Suppressor macrophage (primary cell): ENCODE results near the gene ABCB11.
"Not testable (repeated sequence)": the region's sequence is repeated elsewhere in the genome, so short reads cannot be mapped to it uniquely, and the experiment has no call there.

Experiments used
- DNase-seq, 4 experiments: peaks; one replicate each; pipeline ENCODE4 v3.0.0-alpha.2; 2020 to 2022

The ABCB11 gene

DNA sequence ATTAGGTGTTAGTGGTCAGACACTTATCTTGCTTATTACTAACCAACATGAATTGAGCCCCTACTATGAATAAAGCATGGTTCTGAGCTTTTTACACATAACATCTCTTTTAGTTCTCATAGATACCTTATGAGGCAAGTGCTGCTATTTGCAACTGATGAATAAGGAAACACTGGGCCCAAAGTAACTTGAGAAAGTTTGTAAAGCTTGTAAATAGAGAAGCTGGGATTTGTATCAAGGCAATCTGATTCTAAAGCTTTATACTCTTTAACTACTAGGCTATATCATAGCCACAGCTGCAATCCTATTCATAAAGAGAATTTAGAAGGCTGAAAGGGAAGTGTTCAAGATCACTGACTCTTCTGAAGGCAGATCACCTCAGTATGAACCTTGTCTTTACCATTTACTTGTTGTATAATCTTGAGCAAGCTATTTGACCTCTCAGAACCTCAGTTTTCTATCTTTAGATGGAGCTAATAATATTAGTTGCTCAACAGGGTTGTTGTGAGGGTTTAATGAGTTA is 60.4 kb downstream of the ABCB11 start:
- peak; percentile 17 to 73 (median 46) for DNase-seq

- DNase-seq: peak in 2 of 4 experiments; percentile 20 to 34
Measured at GRCh38 chr2:168969865-168970264, 61.3 kb downstream of the ABCB11 start.

DNA sequence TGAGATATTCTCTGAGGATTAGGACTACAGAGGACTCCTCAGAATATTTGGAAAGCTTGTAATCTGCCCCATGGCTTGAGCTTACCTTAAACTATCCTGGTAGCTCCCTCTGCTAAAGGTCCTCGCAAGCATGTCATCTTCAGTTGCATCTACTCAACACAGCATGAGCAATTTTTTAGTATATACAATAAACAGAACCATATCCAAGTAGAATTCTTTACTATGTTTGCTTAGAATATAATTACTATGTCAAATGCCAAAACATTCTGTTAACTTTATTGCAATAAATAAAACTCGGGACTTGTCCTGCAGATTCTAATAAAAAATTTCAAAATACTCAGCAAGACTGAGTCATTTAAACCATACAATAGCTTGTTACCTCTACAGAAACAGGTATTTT is 62.8 kb downstream of the ABCB11 start:
- no peak for DNase-seq

DNA sequence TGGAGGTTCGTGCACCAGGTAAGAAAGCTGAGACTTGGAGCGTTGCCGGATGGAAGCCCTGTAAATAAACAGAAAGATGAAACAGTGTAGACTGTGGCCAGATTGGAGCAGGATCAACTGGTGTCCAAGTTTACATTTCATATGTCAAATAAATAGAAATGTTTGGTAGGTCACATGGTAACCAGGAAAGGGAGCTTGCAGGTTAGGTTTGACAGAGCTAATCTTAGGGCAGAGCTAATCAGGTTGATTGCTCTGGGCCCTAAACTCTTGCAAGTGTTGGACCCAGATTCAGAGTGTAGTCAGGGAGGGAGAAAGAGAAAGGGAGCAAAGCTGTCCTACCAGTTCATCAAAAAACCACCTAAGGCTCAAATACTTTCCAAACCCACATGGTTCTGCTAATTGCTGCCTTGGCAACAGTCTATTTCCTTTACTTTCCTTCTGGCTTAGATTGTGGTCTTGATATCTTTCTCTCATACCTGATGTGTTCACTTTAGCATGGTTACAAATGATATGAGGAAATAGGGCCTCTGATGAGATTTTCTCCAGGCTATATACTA is 66.8 kb downstream of the ABCB11 start:
- no peak for DNase-seq

DNA sequence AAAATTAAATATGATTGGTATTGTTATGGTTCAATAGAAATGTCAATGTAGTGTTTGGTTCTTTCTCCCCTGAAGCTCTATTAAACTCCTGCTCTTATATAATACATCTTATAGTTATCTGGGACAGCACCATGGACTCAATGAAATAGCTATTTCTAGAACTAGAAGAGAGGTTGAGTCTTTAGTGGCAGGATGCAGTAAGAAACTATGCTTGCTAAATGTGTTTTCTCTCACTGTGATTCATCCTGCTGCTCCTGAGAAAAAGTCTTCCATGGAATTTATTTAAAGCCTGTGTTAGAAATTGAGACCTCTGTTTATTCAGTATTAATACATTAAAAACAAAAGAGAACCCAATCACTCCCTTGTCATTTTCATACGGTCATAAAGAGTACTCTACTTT is 68.5 kb downstream of the ABCB11 start:
- no peak for DNase-seq

DNA sequence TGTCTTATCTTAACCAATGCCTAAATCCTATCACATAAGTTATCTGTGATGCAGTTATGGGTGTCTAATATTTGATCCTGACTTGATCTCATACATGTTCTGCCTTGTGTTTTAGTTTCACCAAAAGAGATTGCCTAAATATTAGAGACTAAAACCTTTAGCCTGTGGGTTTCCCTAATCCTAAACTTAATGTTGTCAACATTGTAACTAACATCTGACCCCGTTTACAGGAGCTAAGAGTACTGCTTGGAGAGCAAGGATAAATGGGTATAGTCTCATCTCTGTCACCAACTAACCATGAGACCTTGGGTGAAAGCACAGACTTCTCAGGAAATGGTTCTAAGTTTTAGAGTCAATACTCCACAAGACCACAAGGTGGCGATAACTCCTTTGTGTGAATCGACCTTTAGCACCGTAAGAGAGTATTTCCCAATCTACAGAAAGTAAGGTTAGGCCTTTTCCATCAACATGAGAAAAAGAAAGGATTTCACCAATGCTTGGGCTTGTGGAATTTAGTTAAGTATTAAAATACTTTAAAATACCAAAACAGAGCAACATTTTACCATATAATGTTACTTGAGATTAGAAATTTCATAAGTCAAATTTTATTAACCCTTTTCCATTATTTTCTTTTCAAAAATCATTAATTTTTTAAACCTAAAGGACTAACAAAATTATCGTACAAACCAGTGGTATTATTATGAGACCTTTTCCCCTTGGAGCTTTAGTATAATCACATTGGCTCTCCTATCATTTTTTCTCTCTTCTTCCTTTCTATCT is 69.5 kb downstream of the ABCB11 start:
- DNase-seq: peak; percentile 78 to 93 (median 88)

DNA sequence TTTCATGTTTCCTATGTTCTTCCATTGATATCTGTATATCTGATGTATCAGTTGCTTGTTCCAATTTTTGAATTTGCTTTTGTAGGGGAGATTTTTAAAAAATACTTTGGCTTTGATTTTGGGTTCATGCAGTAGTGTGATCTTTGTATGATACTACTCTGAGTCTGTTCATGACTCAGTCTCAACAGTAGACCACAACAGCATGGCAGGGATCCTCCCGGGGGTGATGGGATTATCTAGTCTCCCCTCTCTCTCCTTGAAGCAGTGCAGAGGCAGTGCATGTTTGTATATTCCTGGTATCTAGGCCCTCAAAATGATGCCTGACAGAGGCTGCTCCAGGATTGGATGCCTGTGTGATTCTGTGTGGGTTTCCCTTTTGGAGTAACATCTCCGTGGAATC is 74.7 kb downstream of the ABCB11 start:
- DNase-seq: no peak

GRCh38 chr2:168955321-168955720 is 75.8 kb downstream of the ABCB11 start:
- DNase-seq: no peak

DNA sequence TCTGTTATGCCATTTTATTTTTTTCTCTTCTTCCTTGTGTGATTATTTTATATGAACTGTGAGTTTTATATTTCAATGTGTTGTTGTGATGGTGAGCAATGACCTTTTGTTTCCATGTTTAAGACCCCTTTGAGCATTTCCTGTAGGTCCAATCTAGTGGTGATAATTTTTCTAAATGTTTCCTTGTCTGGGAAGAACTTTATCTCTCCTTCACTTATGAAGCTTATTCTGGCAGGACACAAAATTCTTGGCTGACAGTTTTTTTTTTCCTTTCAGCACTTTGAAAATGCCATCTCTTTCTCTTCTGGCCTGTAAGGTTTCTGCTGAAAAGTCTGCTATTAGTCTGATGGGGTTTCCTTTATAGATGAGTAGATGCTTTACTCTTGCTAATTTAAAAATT is 76.9 kb downstream of the ABCB11 start:
- no peak for DNase-seq

DNA sequence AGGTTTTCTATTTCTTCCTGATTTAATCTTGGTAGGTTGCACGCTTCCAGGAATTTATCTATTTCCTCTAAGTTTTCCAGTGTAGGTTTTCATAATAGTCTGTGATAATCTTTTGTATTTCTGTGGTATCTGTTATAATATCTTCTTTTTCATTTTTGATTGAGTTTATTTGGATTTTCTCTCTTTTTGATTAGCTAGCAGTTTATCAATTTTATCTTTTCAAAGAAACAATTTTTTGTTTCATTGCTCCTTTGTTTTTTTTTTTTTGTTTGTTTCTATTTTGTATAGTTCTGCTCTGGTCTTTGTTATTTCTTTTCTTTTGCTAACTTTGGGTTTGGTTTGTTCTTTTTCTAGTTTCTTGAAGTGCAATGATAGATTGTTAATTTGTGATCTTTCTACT is 78.7 kb downstream of the ABCB11 start:
- DNase-seq: no peak

- DNase-seq: no peak
Measured at GRCh38 chr2:168951871-168952270, 79.3 kb downstream of the ABCB11 start.

- DNase-seq: no peak
Measured at GRCh38 chr2:168949324-168949723, 81.8 kb downstream of the ABCB11 start.

DNA sequence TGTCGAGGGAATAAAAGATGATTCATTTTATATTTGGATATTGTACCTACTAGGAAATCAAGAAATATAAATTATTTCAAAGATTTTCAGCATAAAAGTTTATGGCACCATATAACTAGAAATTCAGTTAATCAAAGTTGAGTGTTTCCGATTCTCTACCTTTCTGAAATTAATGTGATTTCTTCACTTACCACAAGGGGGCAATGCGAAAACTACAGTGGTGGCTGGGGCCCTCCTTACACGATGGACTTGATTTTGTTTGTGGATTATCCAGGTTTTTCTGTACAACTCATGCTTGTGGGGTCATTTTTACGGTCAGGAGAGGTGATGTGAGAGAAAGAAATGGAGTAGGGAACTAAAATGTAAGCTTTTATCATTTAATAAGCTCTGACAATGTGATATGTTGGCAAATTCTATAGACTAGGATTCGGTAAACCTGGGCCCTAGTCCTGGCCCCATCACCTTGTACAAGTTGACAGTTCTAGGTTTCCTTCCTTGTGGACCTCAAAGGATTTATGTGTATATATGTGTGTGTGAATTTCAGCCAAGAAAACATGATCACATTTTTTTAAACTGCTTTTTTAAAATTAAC is 82.4 kb downstream of the ABCB11 start:
- DNase-seq: peak; percentile 24 to 64 (median 38)

GRCh38 chr2:168945508-168945907 is 85.6 kb downstream of the ABCB11 start:
- no peak for DNase-seq

DNA sequence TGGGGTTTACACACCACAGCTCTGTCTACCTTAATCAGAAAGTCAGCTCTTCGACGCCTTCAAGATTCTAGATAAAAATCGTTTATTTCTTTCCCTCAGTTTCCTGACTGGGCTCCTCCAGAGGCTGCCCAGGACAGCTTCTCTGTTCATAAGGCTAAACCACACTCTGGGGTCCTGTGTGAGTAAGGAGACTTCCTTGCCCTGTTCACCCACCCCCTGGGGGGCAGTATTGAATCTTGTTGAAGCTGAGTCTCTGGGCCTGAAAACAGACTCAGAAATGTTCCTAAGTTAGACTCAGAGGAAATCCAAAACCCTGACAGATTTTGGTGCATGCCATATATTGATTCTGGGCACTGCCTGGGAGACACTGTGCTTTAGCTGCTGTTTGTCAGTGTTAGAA is 87.1 kb downstream of the ABCB11 start:
- DNase-seq: no peak

GRCh38 chr2:168941297-168941696 is 89.8 kb downstream of the ABCB11 start:
- no peak for DNase-seq

DNA sequence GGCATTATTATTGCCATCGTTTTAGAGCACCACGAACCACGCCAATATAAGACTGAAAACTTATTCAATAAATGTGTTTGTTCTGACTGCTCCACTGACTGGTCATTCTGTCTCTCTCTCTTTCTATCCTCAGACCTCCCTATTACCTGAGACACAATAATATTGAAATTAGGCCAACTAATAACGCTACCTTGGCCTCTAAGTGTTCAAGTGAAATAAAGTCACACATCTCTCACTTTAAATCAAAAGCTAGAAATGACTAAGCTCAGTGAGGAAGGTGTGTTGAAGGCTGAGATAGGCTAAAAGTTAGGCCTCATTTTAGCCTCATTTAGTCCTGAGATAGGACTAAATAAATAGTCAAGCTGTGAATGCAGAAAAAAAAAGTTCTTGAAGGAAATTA is 91.2 kb downstream of the ABCB11 start:
- no peak for DNase-seq

- DNase-seq: no peak
Measured at GRCh38 chr2:168939061-168939460, 92.1 kb downstream of the ABCB11 start.

DNA sequence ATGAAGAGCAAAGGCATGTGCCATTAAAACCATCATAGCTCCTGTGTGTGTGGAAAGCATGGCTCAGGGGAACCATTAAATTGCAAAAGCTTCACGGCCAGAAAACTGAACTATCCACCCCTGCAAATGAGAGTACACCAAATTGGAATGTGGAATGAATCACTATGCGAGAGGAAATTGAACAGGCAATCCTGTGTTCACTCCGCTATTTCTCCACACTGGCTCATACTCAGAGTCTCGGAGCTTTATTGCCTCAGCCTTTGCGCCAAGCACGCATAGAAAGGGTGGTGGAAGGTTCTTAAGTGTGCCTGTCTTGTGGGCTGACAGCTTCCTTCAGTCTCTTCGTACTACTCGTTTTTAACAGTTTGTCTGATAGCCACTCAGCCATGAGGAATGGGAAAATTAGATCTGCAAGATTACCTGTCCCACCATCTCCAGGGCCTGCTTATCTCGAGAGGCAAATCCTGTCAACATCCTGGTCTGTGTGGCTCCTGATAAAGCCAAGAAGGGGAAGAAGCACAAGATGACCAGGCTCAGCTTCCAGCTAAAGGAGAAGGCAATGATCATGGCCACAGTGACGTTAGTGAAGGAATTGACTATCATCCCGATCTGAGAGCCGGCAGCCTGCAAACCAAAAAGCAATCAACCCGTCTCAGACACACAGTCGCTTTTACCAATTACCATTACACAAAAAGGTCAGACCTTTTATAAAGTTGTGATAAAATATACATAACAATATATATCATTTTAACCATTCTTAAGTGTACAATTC is 95.1 kb downstream of the ABCB11 start:
- peak; percentile 42 to 69 (median 50) for DNase-seq

GRCh38 chr2:168934826-168935225 is 96.3 kb downstream of the ABCB11 start:
- DNase-seq: no peak

- not testable (repeated sequence) for DNase-seq
Measured at GRCh38 chr2:168932174-168932573, 99.0 kb downstream of the ABCB11 start.

- no peak for DNase-seq
Measured at GRCh38 chr2:168930242-168930641, 100.9 kb downstream of the ABCB11 start.

- DNase-seq: no peak
Measured at GRCh38 chr2:168929031-168929430, 102.1 kb downstream of the ABCB11 start.
